HEK293 (cell line): ENCODE data around the gene CMIP.

Source experiments
- ELK4 ChIP-seq: IDR thresholded peaks from 2 replicates; pipeline ENCODE4 v1.6.1; 2011; ENCODE audit warnings: mild to moderate bottlenecking, low read depth, low read length, borderline replicate concordance
- KLF1 ChIP-seq: fragments of 450-650 bp; formaldehyde crosslinking; IDR thresholded peaks from 2 replicates; pipeline ENCODE4 v1.5.1; 2016; ENCODE audit warnings: missing biosample characterization, missing genetic modification characterization
- PATZ1 ChIP-seq: fragments of 450-650 bp; formaldehyde crosslinking; IDR thresholded peaks from 2 replicates; pipeline ENCODE4 v1.5.1; 2016; ENCODE audit warnings: missing biosample characterization, missing genetic modification characterization
- YY2 ChIP-seq: fragments of 450-650 bp; formaldehyde crosslinking; IDR thresholded peaks from 2 replicates; pipeline ENCODE4 v1.5.1; 2016; ENCODE audit warnings: missing biosample characterization, missing genetic modification characterization
- ZNF132 ChIP-seq: fragments of 450-650 bp; formaldehyde crosslinking; IDR thresholded peaks from 2 replicates; pipeline ENCODE4 v1.5.1; 2017; ENCODE audit warnings: missing biosample characterization, missing genetic modification characterization, borderline replicate concordance
- ZNF221 ChIP-seq: fragments of 450-650 bp; formaldehyde crosslinking; IDR thresholded peaks from 2 replicates; pipeline ENCODE4 v1.5.1; 2017; ENCODE audit warnings: missing biosample characterization, missing genetic modification characterization, borderline replicate concordance
- ZNF521 ChIP-seq: fragments of 450-650 bp; formaldehyde crosslinking; IDR thresholded peaks from 2 replicates; pipeline ENCODE4 v1.5.1; 2017; ENCODE audit warnings: missing biosample characterization, mild to moderate bottlenecking, missing genetic modification characterization
- ZNF544 ChIP-seq: fragments of 450-650 bp; formaldehyde crosslinking; IDR thresholded peaks from 2 replicates; pipeline ENCODE4 v1.5.0; 2017; ENCODE audit warnings: missing biosample characterization, missing genetic modification characterization
- ZSCAN18 ChIP-seq: fragments of 450-650 bp; formaldehyde crosslinking; IDR thresholded peaks from 2 replicates; pipeline ENCODE4 v1.5.1; 2016; ENCODE audit warnings: missing biosample characterization, missing genetic modification characterization
- TF ChIP-seq, protein P1 (sequence below): fragments of 450-650 bp; formaldehyde crosslinking; IDR thresholded peaks from 2 replicates; pipeline ENCODE4 v1.5.1; 2016; ENCODE audit warnings: missing biosample characterization, missing genetic modification characterization
- TF ChIP-seq, protein P2 (sequence below): fragments of 450-650 bp; formaldehyde crosslinking; IDR thresholded peaks from 2 replicates; pipeline ENCODE4 v1.5.1; 2016; ENCODE audit warnings: missing biosample characterization, missing genetic modification characterization
- TF ChIP-seq, protein P3 (sequence below): fragments of 450-650 bp; formaldehyde crosslinking; IDR thresholded peaks from 2 replicates; pipeline ENCODE4 v1.5.1; 2016; ENCODE audit warnings: missing biosample characterization, missing genetic modification characterization
- TF ChIP-seq, protein P4 (sequence below): fragments of 450-650 bp; formaldehyde crosslinking; IDR thresholded peaks from 2 replicates; pipeline ENCODE4 v1.5.1; 2016; ENCODE audit warnings: missing biosample characterization, missing genetic modification characterization
- TF ChIP-seq, protein P5 (sequence below): fragments of 450-650 bp; formaldehyde crosslinking; IDR thresholded peaks from 2 replicates; pipeline ENCODE4; 2016; ENCODE audit warnings: missing biosample characterization, missing genetic modification characterization

GRCh38 chr16:81608523-81609209 is 164.1 kb downstream of the CMIP start:
- TF ChIP-seq PATZ1 (tag by site-specific recombination) (no peak), ZNF221 (tag by site-specific recombination) (no peak), ZNF521 (tag by site-specific recombination) (no peak), ZSCAN18 (no peak), ZNF132 (tag by site-specific recombination) (no peak), ZNF544 (tag by site-specific recombination) (no peak), KLF1 (no peak), YY2 (tag by site-specific recombination) (no peak), ELK4 (no peak)
- TF ChIP-seq, protein P1, sequence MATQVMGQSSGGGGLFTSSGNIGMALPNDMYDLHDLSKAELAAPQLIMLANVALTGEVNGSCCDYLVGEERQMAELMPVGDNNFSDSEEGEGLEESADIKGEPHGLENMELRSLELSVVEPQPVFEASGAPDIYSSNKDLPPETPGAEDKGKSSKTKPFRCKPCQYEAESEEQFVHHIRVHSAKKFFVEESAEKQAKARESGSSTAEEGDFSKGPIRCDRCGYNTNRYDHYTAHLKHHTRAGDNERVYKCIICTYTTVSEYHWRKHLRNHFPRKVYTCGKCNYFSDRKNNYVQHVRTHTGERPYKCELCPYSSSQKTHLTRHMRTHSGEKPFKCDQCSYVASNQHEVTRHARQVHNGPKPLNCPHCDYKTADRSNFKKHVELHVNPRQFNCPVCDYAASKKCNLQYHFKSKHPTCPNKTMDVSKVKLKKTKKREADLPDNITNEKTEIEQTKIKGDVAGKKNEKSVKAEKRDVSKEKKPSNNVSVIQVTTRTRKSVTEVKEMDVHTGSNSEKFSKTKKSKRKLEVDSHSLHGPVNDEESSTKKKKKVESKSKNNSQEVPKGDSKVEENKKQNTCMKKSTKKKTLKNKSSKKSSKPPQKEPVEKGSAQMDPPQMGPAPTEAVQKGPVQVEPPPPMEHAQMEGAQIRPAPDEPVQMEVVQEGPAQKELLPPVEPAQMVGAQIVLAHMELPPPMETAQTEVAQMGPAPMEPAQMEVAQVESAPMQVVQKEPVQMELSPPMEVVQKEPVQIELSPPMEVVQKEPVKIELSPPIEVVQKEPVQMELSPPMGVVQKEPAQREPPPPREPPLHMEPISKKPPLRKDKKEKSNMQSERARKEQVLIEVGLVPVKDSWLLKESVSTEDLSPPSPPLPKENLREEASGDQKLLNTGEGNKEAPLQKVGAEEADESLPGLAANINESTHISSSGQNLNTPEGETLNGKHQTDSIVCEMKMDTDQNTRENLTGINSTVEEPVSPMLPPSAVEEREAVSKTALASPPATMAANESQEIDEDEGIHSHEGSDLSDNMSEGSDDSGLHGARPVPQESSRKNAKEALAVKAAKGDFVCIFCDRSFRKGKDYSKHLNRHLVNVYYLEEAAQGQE, result no peak
- TF ChIP-seq, protein P2, sequence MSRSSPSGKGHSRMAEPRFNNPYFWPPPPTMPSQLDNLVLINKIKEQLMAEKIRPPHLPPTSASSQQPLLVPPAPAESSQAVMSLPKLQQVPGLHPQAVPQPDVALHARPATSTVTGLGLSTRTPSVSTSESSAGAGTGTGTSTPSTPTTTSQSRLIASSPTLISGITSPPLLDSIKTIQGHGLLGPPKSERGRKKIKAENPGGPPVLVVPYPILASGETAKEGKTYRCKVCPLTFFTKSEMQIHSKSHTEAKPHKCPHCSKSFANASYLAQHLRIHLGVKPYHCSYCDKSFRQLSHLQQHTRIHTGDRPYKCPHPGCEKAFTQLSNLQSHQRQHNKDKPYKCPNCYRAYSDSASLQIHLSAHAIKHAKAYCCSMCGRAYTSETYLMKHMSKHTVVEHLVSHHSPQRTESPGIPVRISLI (tag by site-specific recombination), result no peak
- TF ChIP-seq, protein P3, sequence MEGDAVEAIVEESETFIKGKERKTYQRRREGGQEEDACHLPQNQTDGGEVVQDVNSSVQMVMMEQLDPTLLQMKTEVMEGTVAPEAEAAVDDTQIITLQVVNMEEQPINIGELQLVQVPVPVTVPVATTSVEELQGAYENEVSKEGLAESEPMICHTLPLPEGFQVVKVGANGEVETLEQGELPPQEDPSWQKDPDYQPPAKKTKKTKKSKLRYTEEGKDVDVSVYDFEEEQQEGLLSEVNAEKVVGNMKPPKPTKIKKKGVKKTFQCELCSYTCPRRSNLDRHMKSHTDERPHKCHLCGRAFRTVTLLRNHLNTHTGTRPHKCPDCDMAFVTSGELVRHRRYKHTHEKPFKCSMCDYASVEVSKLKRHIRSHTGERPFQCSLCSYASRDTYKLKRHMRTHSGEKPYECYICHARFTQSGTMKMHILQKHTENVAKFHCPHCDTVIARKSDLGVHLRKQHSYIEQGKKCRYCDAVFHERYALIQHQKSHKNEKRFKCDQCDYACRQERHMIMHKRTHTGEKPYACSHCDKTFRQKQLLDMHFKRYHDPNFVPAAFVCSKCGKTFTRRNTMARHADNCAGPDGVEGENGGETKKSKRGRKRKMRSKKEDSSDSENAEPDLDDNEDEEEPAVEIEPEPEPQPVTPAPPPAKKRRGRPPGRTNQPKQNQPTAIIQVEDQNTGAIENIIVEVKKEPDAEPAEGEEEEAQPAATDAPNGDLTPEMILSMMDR (tag by site-specific recombination), result no peak
- TF ChIP-seq, protein P4, sequence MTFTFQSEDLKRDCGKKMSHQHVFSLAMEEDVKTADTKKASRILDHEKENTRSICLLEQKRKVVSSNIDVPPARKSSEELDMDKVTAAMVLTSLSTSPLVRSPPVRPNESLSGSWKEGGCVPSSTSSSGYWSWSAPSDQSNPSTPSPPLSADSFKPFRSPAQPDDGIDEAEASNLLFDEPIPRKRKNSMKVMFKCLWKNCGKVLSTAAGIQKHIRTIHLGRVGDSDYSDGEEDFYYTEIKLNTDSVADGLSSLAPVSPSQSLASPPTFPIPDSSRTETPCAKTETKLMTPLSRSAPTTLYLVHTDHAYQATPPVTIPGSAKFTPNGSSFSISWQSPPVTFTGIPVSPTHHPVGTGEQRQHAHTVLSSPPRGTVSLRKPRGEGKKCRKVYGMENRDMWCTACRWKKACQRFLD (tag by site-specific recombination), result no peak
- TF ChIP-seq, protein P5, sequence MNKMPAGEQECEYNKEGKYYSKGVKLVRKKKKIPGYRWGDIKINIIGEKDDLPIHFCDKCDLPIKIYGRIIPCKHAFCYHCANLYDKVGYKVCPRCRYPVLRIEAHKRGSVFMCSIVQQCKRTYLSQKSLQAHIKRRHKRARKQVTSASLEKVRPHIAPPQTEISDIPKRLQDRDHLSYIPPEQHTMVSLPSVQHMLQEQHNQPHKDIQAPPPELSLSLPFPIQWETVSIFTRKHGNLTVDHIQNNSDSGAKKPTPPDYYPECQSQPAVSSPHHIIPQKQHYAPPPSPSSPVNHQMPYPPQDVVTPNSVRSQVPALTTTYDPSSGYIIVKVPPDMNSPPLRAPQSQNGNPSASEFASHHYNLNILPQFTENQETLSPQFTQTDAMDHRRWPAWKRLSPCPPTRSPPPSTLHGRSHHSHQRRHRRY (tag by site-specific recombination), result no peak
